GM12878 (cell line): Measurements from ENCODE around the gene PGK1. TPM values are rescaled to one million over a fixed set of nuclear protein-coding genes. Genes with fewer than 3 reads are reported as not detected.

Experiments
- ATAC-seq: fragments of 200-7000 bp; cut with Tn5 transposase; 3 replicates; pipeline ENCODE4 v1.9.1; 2020; ENCODE audit warnings: mild to moderate bottlenecking, moderate library complexity
- BruUV-seq: library from RNA; stranded (reverse); fragments of 400-500 nt; replicated peaks from 2 replicates; lab custom pipeline; 2021; lab: Mats Ljungman, UMichigan
- CTCF ChIA-PET: fragments of 300-600 bp; sonication (Branson Sonifier 250); formaldehyde crosslinking; extraction: SDS; loops from one replicate; lab custom pipeline; 2021; ENCODE audit warnings: inconsistent platforms; lab: Yijun Ruan, JAX
- POLR2A ChIA-PET: fragments of 350-600 bp; formaldehyde crosslinking; extraction: SDS; loops from one replicate; lab custom pipeline; 2021; ENCODE audit warnings: inconsistent platforms; lab: Charles Lee
- RAD21 ChIA-PET: fragments of 300-600 bp; sonication (Branson Sonifier 250); formaldehyde crosslinking; loops from one replicate; lab custom pipeline; 2023; ENCODE audit warnings: antibody characterized with exemption; ENCODE audit not compliant: unreplicated experiment; lab: Charles Lee
- SMC1A ChIA-PET: fragments of 300-600 bp; sonication (Branson Sonifier 250); formaldehyde crosslinking; loops from one replicate; lab custom pipeline; 2023; ENCODE audit not compliant: unreplicated experiment, uncharacterized antibody; lab: Charles Lee
- DNase-seq: peaks from one replicate; pipeline ENCODE4 v3.0.0-alpha.2; 2011; ENCODE audit warnings: low read depth, low spot score
- FAIRE-seq: peaks from 3 replicates; lab custom pipeline; 2011; peaks lifted over from hg19 to GRCh38; lab: Jason Lieb, UNC
- H2AFZ ChIP-seq: 2 replicates; pipeline ENCODE4 v1.6.0; 2011; ENCODE audit warnings: low read depth, low read length, control low read depth; ENCODE audit not compliant: control insufficient read depth
- H3K27ac ChIP-seq: 2 replicates; pipeline ENCODE4 v1.5.1; 2011; ENCODE audit warnings: control low read depth; ENCODE audit not compliant: control insufficient read depth, insufficient read depth
- H3K27me3 ChIP-seq, 2 experiments: replicated peaks in 1 of 2; 2 replicates each; pipeline versions ENCODE4 v1.6.0 to v1.6.1; 2011; ENCODE audit warnings: low read length in 1 of 2; ENCODE audit not compliant: control insufficient read depth in 2 of 2, insufficient read depth in 2 of 2
- H3K36me3 ChIP-seq, 2 experiments: 2 replicates each; pipeline ENCODE4 v1.5.1; 2011; ENCODE audit warnings: low read length in 1 of 2; ENCODE audit not compliant: control insufficient read depth in 2 of 2, insufficient read depth in 2 of 2
- H3K4me1 ChIP-seq: 2 replicates; pipeline ENCODE4 v1.6.1; 2011; ENCODE audit warnings: mild to moderate bottlenecking, low read length, moderate library complexity, mixed read lengths; ENCODE audit not compliant: control insufficient read depth, insufficient read depth
- H3K4me2 ChIP-seq: 2 replicates; pipeline ENCODE4 v1.6.0; 2011; ENCODE audit warnings: control low read depth; ENCODE audit not compliant: control insufficient read depth, insufficient read depth
- H3K4me3 ChIP-seq: fragments of 200-600 bp; sonication (generic); 2 replicates; pipeline ENCODE4 v1.5.1; 2016
- H3K79me2 ChIP-seq: 2 replicates; pipeline ENCODE4 v1.6.0; 2011; ENCODE audit warnings: low read length; ENCODE audit not compliant: control insufficient read depth, insufficient read depth
- H3K9ac ChIP-seq: 2 replicates; pipeline ENCODE4 v1.8.0; 2011; ENCODE audit warnings: low read length, control low read depth, mixed read lengths; ENCODE audit not compliant: control insufficient read depth, insufficient read depth
- H3K9me3 ChIP-seq: replicated peaks from 3 replicates; pipeline ENCODE4 v1.5.1; 2011; ENCODE audit warnings: mild to moderate bottlenecking, low read length; ENCODE audit not compliant: control insufficient read depth, insufficient read depth
- H4K20me1 ChIP-seq: 2 replicates; pipeline ENCODE4 v1.6.0; 2011; ENCODE audit not compliant: control insufficient read depth, insufficient read depth
- CHD4 ChIP-seq: fragments of 200-600 bp; sonication (generic); IDR thresholded peaks from 2 replicates; pipeline ENCODE4 v1.6.1; 2016; ENCODE audit warnings: mild to moderate bottlenecking
- FOS ChIP-seq: IDR thresholded peaks from 3 replicates; pipeline ENCODE4 v1.6.1; 2011; ENCODE audit warnings: borderline replicate concordance; ENCODE audit not compliant: insufficient read length; ENCODE audit errors: extremely low read depth
- HDAC2 ChIP-seq: fragments of 200-600 bp; sonication (generic); IDR thresholded peaks from 2 replicates; pipeline ENCODE4 v1.6.1; 2017
- HDGF ChIP-seq: fragments of 450-650 bp; IDR thresholded peaks from 2 replicates; pipeline ENCODE4 v1.6.1; 2016; ENCODE audit warnings: antibody characterized with exemption
- HSF1 ChIP-seq: fragments of 150-350 bp; IDR thresholded peaks from 2 replicates; pipeline ENCODE4 v1.6.1; 2014; ENCODE audit warnings: mild to moderate bottlenecking, low read depth, low read length
- KAT2A ChIP-seq: conservative IDR thresholded peaks from 2 replicates; pipeline ENCODE4 v1.6.1; 2011; ENCODE audit warnings: low read depth, low read length; ENCODE audit not compliant: control insufficient read depth
- MEF2B ChIP-seq: fragments of 450-650 bp; IDR thresholded peaks from 2 replicates; pipeline ENCODE4 v1.6.1; 2018; ENCODE audit warnings: mild to moderate bottlenecking, moderate library complexity; ENCODE audit not compliant: partially characterized antibody, poor library complexity, severe bottlenecking
- NBN ChIP-seq: fragments of 450-650 bp; IDR thresholded peaks from 2 replicates; pipeline ENCODE4 v1.6.1; 2016
- NR2C1 ChIP-seq: fragments of 450-650 bp; IDR thresholded peaks from 2 replicates; pipeline ENCODE4 v1.6.1; 2017; ENCODE audit warnings: antibody characterized with exemption, mild to moderate bottlenecking, moderate library complexity
- NR2F1 ChIP-seq: fragments of 450-650 bp; conservative IDR thresholded peaks from 2 replicates; pipeline ENCODE4 v1.6.1; 2017; ENCODE audit warnings: mild to moderate bottlenecking
- POLR2A ChIP-seq: IDR thresholded peaks from 2 replicates; pipeline ENCODE4 v1.6.1; 2011; ENCODE audit warnings: low read depth, mild to moderate bottlenecking, low read length
- PRDM15 ChIP-seq: fragments of 450-650 bp; formaldehyde crosslinking; IDR thresholded peaks from 2 replicates; pipeline ENCODE4 v1.4.0; 2020; ENCODE audit warnings: mild to moderate bottlenecking, moderate library complexity
- SMAD1 ChIP-seq: fragments of 450-650 bp; IDR thresholded peaks from 2 replicates; pipeline ENCODE4 v1.6.1; 2018; ENCODE audit warnings: mild to moderate bottlenecking, low read depth; ENCODE audit not compliant: partially characterized antibody
- TCF3 ChIP-seq: IDR thresholded peaks from 2 replicates; pipeline ENCODE4 v1.6.1; 2012; ENCODE audit warnings: low read depth, mild to moderate bottlenecking, low read length, borderline replicate concordance; ENCODE audit not compliant: insufficient read depth
- YBX1 ChIP-seq: fragments of 450-650 bp; IDR thresholded peaks from 2 replicates; pipeline ENCODE4 v1.6.1; 2016; ENCODE audit warnings: antibody characterized with exemption
- ZNF217 ChIP-seq: fragments of 450-650 bp; IDR thresholded peaks from 2 replicates; pipeline ENCODE4 v1.6.1; 2017; ENCODE audit warnings: antibody characterized with exemption, mild to moderate bottlenecking
- ZSCAN29 ChIP-seq: fragments of 450-650 bp; IDR thresholded peaks from 2 replicates; pipeline ENCODE4 v1.6.1; 2017; ENCODE audit warnings: mild to moderate bottlenecking, moderate library complexity
- ZZZ3 ChIP-seq: IDR thresholded peaks from 2 replicates; pipeline ENCODE4 v1.6.1; 2011; ENCODE audit warnings: low read depth; ENCODE audit not compliant: control insufficient read depth, insufficient read length
- WGBS: methylation state at CpG from one replicate; pipeline ENCODE4 v1.1.6; 2016; ENCODE audit warnings: low lambda C conversion rate; ENCODE audit not compliant: insufficient replicate concordance, insufficient coverage; ENCODE audit errors: missing lambda C conversion rate; 5-methylcytosine and 5-hydroxymethylcytosine counted together
- in situ Hi-C: fragments of 300-500 bp; cut with MboI; formaldehyde crosslinking; loops from 9 replicates; pipeline ENCODE4 v1.14.3; 2018; ENCODE audit warnings: mixed read lengths
- intact Hi-C: fragments of 100-400 bp; cut with micrococcal nuclease; formaldehyde crosslinking; loops from one replicate; pipeline ENCODE4 v1.14.2; 2022; ENCODE audit not compliant: unreplicated experiment
- polyA plus RNA-seq, 11 experiments: library from polyadenylated mRNA; depleted of rRNA in 4 of 11; unstranded in 6 of 11; stranded (reverse) in 5 of 11; fragments of >200 nt; fragmentation: Nextera tagmentation in 4 of 11; fragmentation: Illumina TruSeq in 1 of 11; extraction: Ambion mirVana in 4 of 11; extraction: Trizol in 1 of 11; gene quantifications; 1 replicate in 1 of 11; 2 replicates in 10 of 11; pipeline versions ENCODE4 v1.2.1 to v1.2.3, GENCODE V29; 2011 to 2016; ENCODE audit warnings: inconsistent platforms in 2 of 11, missing spikeins in 2 of 11, low read depth in 1 of 11
- total RNA-seq, 4 experiments: library from RNA; depleted of rRNA in 3 of 4; stranded (reverse); fragments of >200 nt in 3 of 4; fragmentation: Illumina TruSeq in 1 of 4; extraction: Trizol in 1 of 4; gene quantifications; 2 replicates each; pipeline versions ENCODE4 v1.2.1 to v1.2.3, GENCODE V29; 2013 to 2021

PGK1 gene
- total and polyA plus RNA-seq, 10 of the 15 experiments (the other 5 are each of a cell fraction or from before 2014, with no cell fraction given) = 370 to 1,825 (median 629) TPM

- no TSS peak for BruUV-seq
- Histone ChIP-seq H4K20me1 (peaks cover 4% of the 10 kb centered on the region; the same call in 1 of the 2 replicates), H3K79me2 (peaks cover 14% of the 10 kb centered on the region), H3K9ac (no peak overlapping the region), H3K9me3 (no peaks in the 10 kb centered on the region), H2AFZ (no peak overlapping the region), H3K36me3 (peaks cover 0 to 14% of the 10 kb centered on the region in 2 experiments; a peak in 3 of 4 replicates), H3K4me1 (no peaks in the 10 kb centered on the region), H3K4me3 (no peak overlapping the region), H3K27me3 (no peaks in the 10 kb centered on the region), H3K27ac (no peak overlapping the region), H3K4me2 (no peak overlapping the region)
- ChIA-PET CTCF (interaction anchor here (2.0 kb wide), 1 partner anchor 956 kb away, joined by 4 read pairs; no protein-coding TSS in a partner anchor), POLR2A (interaction anchor here (0.9 kb wide), 1 partner anchor 9 kb away, joined by 3 read pairs; no protein-coding TSS in a partner anchor), RAD21 (no interaction called here), SMC1A (interaction anchor here (0.6 to 1.3 kb wide), 4 partner anchors 14 to 1043 kb away, joined by 3 to 4 read pairs (median 3); partner anchors contain the start of genes ATP7A and TAF9B)
- intact Hi-C loops (no loop called here), in situ Hi-C loops (no loop called here)
- WGBS = 41% methylated on average over 1 of the region's 1 CpG
- no peak for FAIRE-seq
- TF ChIP-seq NR2C1 = no peak
- no peak for TF ChIP-seq NBN
- TF ChIP-seq POLR2A = no peak
- TF ChIP-seq HDAC2 = no peak
- TF ChIP-seq ZZZ3 = no peak
- no peak for TF ChIP-seq TCF3
- TF ChIP-seq YBX1 = no peak
- no peak for TF ChIP-seq MEF2B
- no peak for TF ChIP-seq NR2F1
- no peak for TF ChIP-seq CHD4
- no peak for TF ChIP-seq ZNF217
- no peak for TF ChIP-seq HDGF
- no peak for TF ChIP-seq ZSCAN29
- TF ChIP-seq PRDM15 = no peak
- TF ChIP-seq HSF1 = no peak
- no peak for TF ChIP-seq KAT2A
- TF ChIP-seq SMAD1 = no peak
- TF ChIP-seq FOS = no peak
- no peak for ATAC-seq
- no peak for DNase-seq
Observed at GRCh38 chrX:78125148-78125547, 21.1 kb downstream of the PGK1 start.
